GM12878 (cell line): ENCODE data around the gene PCDH7. TPM values are rescaled to one million over a fixed set of nuclear protein-coding genes. Genes with fewer than 3 reads are reported as not detected.

Experiments
- CBFB ChIP-seq: IDR thresholded peaks from 2 replicates; pipeline ENCODE4 v1.6.1; 2016; ENCODE audit warnings: antibody characterized with exemption, low read depth
- RAD51 ChIP-seq: fragments of 450-650 bp; IDR thresholded peaks from 2 replicates; pipeline ENCODE4 v1.6.1; 2016; ENCODE audit warnings: moderate library complexity, mild to moderate bottlenecking, inconsistent platforms
- SP1 ChIP-seq: IDR thresholded peaks from one replicate; pipeline ENCODE4 v1.6.1; 2011; ENCODE audit warnings: low read depth, low read length
- TCF7 ChIP-seq: IDR thresholded peaks from 2 replicates; pipeline ENCODE4 v1.6.1; 2014; ENCODE audit warnings: antibody characterized with exemption, borderline replicate concordance
- ZBTB11 ChIP-seq: fragments of 450-650 bp; formaldehyde crosslinking; IDR thresholded peaks from 2 replicates; pipeline ENCODE4 v1.5.0; 2022; ENCODE audit warnings: mild to moderate bottlenecking, missing genetic modification characterization
- ZSCAN29 ChIP-seq: fragments of 450-650 bp; IDR thresholded peaks from 2 replicates; pipeline ENCODE4 v1.6.1; 2017; ENCODE audit warnings: mild to moderate bottlenecking, moderate library complexity
- polyA plus RNA-seq, 11 experiments: library from polyadenylated mRNA; depleted of rRNA in 4 of 11; unstranded in 6 of 11; stranded (reverse) in 5 of 11; fragments of >200 nt; fragmentation: Nextera tagmentation in 4 of 11; fragmentation: Illumina TruSeq in 1 of 11; extraction: Ambion mirVana in 4 of 11; extraction: Trizol in 1 of 11; gene quantifications; 1 replicate in 1 of 11; 2 replicates in 10 of 11; pipeline versions ENCODE4 v1.2.1 to v1.2.3, GENCODE V29; 2011 to 2016; ENCODE audit warnings: inconsistent platforms in 2 of 11, missing spikeins in 2 of 11, low read depth in 1 of 11
- total RNA-seq, 4 experiments: library from RNA; depleted of rRNA in 3 of 4; stranded (reverse); fragments of >200 nt in 3 of 4; fragmentation: Illumina TruSeq in 1 of 4; extraction: Trizol in 1 of 4; gene quantifications; 2 replicates each; pipeline versions ENCODE4 v1.2.1 to v1.2.3, GENCODE V29; 2013 to 2021
- TF ChIP-seq, protein P1 (sequence below): fragments of 450-650 bp; formaldehyde crosslinking; IDR thresholded peaks from 2 replicates; pipeline ENCODE4 v1.4.0; 2022; ENCODE audit warnings: mild to moderate bottlenecking, moderate library complexity
- TF ChIP-seq, protein P2 (sequence below): fragments of 450-650 bp; formaldehyde crosslinking; IDR thresholded peaks from 2 replicates; pipeline ENCODE4 v1.4.0; 2020; ENCODE audit warnings: mild to moderate bottlenecking, moderate library complexity

Gene PCDH7
- total and polyA plus RNA-seq, 10 of the 15 experiments (the other 5 are each of a cell fraction or from before 2014, with no cell fraction given), result 0.02 to 0.06 (median 0.03) TPM; not detected in 7

DNA sequence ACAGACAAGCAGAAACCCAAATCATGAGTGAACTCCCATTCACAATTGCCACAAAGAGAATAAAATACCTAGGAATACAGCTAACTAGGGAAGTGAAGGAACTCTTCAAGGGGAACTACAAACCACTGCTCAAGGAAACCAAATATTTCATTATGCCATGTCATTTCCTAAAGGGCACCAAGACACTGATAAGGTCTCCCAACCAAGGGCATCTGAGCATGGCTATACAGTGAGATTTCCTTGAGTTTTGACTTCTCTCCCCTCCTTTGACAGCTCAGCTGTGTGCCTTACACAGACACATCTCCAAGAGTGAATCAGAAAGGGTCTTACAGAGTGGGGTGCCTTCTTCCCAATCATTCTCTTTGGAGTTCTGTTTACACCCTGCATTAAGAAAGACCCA lies 40.4 kb downstream of the PCDH7 start (continued):
- TF ChIP-seq, protein P1, sequence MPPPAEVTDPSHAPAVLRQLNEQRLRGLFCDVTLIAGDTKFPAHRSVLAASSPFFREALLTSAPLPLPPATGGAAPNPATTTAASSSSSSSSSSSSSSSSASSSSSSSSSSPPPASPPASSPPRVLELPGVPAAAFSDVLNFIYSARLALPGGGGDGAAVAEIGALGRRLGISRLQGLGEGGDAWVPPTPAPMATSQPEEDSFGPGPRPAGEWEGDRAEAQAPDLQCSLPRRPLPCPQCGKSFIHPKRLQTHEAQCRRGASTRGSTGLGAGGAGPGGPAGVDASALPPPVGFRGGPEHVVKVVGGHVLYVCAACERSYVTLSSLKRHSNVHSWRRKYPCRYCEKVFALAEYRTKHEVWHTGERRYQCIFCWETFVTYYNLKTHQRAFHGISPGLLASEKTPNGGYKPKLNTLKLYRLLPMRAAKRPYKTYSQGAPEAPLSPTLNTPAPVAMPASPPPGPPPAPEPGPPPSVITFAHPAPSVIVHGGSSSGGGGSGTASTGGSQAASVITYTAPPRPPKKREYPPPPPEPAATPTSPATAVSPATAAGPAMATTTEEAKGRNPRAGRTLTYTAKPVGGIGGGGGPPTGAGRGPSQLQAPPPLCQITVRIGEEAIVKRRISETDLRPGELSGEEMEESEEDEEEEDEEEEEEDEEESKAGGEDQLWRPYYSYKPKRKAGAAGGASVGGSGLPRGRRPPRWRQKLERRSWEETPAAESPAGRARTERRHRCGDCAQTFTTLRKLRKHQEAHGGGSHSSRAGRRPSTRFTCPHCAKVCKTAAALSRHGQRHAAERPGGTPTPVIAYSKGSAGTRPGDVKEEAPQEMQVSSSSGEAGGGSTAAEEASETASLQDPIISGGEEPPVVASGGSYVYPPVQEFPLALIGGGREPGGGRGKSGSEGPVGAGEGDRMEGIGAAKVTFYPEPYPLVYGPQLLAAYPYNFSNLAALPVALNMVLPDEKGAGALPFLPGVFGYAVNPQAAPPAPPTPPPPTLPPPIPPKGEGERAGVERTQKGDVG (CRISPR knock-in tag), result no peak
- no peak for TF ChIP-seq TCF7
- TF ChIP-seq CBFB, result no peak
- no peak for TF ChIP-seq ZBTB11
- TF ChIP-seq ZSCAN29, result no peak
- TF ChIP-seq SP1, result no peak
- no peak for TF ChIP-seq RAD51
- TF ChIP-seq, protein P2, sequence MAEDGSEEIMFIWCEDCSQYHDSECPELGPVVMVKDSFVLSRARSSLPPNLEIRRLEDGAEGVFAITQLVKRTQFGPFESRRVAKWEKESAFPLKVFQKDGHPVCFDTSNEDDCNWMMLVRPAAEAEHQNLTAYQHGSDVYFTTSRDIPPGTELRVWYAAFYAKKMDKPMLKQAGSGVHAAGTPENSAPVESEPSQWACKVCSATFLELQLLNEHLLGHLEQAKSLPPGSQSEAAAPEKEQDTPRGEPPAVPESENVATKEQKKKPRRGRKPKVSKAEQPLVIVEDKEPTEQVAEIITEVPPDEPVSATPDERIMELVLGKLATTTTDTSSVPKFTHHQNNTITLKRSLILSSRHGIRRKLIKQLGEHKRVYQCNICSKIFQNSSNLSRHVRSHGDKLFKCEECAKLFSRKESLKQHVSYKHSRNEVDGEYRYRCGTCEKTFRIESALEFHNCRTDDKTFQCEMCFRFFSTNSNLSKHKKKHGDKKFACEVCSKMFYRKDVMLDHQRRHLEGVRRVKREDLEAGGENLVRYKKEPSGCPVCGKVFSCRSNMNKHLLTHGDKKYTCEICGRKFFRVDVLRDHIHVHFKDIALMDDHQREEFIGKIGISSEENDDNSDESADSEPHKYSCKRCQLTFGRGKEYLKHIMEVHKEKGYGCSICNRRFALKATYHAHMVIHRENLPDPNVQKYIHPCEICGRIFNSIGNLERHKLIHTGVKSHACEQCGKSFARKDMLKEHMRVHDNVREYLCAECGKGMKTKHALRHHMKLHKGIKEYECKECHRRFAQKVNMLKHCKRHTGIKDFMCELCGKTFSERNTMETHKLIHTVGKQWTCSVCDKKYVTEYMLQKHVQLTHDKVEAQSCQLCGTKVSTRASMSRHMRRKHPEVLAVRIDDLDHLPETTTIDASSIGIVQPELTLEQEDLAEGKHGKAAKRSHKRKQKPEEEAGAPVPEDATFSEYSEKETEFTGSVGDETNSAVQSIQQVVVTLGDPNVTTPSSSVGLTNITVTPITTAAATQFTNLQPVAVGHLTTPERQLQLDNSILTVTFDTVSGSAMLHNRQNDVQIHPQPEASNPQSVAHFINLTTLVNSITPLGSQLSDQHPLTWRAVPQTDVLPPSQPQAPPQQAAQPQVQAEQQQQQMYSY, result no peak
